ENCODE results near the gene BRCA1. TPM values are rescaled to one million over a fixed set of nuclear protein-coding genes. Genes with fewer than 3 reads are reported as not detected.
A peak's percentile ranks its signal among the peaks of the same experiment; 100 is the strongest.

Gene BRCA1
- total RNA-seq, 2 donors from 2014 or later, result 8.6 to 21.1 TPM

DNA sequence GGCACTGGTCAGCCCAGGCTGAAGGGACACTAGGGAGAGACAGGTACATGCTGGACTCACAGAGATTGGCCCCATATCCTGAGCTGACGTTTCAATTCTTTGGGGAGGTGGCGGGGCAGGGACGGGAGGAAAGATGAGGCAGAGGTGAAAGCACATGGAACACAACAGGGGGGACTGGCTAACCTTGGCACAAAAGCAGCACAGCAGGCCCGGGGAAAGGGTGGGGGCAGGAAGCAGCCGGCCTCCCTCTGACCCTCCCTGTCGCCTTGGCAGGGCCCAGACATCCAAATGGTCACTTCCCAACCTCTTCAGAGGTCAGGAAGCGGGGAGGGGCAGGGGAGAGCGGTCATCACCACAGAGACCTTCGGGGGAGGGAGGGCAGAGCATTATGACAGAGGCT lies 109.6 kb downstream of the BRCA1 start:
- no peaks in the 10 kb centered on the region for H3K9me3 ChIP-seq
- peaks cover 12 to 13% of the 10 kb centered on the region in 2 donors for H3K4me1 ChIP-seq (ENCODE audit: control insufficient read depth in 1 of 2, low read depth in 2 of 2)
- H3K27me3 ChIP-seq (replicated peaks; ENCODE audit: insufficient read depth), result no peaks in the 10 kb centered on the region
- ATAC-seq (ENCODE audit: insufficient number of reproducible peaks, low FRiP score, low read depth) (no peak), DNase-seq (ENCODE audit: low spot score) (no peak)
- H3K36me3 ChIP-seq, result peaks cover 12% of the 10 kb centered on the region
- H3K27ac ChIP-seq, result no peak overlapping the region
- H3K4me3 ChIP-seq, result no peak overlapping the region
- TF ChIP-seq, protein P1, sequence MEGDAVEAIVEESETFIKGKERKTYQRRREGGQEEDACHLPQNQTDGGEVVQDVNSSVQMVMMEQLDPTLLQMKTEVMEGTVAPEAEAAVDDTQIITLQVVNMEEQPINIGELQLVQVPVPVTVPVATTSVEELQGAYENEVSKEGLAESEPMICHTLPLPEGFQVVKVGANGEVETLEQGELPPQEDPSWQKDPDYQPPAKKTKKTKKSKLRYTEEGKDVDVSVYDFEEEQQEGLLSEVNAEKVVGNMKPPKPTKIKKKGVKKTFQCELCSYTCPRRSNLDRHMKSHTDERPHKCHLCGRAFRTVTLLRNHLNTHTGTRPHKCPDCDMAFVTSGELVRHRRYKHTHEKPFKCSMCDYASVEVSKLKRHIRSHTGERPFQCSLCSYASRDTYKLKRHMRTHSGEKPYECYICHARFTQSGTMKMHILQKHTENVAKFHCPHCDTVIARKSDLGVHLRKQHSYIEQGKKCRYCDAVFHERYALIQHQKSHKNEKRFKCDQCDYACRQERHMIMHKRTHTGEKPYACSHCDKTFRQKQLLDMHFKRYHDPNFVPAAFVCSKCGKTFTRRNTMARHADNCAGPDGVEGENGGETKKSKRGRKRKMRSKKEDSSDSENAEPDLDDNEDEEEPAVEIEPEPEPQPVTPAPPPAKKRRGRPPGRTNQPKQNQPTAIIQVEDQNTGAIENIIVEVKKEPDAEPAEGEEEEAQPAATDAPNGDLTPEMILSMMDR (IDR thresholded peaks at IDR 0.05), result no peak

DNA sequence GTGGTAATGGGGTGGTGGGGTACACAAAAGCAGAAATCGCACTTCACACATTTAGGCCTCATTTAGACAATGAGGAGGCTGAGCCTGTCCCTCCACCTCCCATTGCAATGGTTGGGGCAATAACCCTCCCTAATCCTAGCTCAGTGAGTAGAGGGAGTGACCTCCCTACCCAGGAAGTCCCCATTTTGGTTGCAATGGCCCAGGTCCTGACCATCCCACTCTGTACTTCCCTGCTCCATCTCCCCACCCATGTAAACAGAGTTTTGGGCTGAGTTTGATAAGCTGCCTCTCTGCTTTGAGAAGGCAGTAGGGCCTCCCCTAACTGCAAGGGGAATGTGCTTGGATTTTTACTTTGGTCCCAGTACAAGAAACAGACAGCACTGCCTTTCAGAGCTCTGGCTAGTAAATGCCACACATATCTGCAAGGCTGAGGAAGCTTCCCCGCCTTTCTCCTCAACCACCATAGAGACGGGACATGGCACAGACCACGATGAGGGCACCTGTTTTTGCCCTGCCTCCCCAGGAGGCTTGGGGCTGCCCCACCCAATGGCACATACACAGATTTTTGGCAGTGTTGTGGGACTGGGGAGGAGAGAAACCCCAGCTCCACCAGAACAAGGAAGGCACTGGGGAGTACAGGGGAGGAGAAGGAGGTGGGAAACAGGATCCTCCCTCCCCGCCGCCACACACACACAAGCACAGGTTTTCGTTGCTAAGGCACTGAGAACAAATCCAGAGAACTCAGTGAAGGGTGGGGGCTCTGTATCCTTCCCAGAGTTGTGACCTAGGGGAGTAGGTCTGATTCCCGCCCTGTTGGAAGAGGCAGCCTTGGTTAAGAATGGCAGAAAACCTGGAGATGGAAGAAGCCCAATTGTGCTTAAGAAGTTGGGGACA lies 110.3 kb downstream of the BRCA1 start:
- H3K4me1 ChIP-seq (ENCODE audit: control insufficient read depth in 1 of 2, low read depth in 2 of 2), result peaks cover 6% of the 10 kb centered on the region in 2 donors
- H3K27ac ChIP-seq, result peak overlapping the region in 1 of 2 donors; percentile 13
- peaks cover 12% of the 10 kb centered on the region for H3K36me3 ChIP-seq
- TF ChIP-seq, protein P1 (IDR thresholded peaks at IDR 0.05), result no peak
- H3K9me3 ChIP-seq, result no peaks in the 10 kb centered on the region
- DNase-seq (ENCODE audit: low spot score) (no peak), ATAC-seq (ENCODE audit: insufficient number of reproducible peaks, low FRiP score, low read depth) (no peak)
- no peaks in the 10 kb centered on the region for H3K27me3 ChIP-seq (replicated peaks; ENCODE audit: insufficient read depth)
- no peak overlapping the region for H3K4me3 ChIP-seq

DNA sequence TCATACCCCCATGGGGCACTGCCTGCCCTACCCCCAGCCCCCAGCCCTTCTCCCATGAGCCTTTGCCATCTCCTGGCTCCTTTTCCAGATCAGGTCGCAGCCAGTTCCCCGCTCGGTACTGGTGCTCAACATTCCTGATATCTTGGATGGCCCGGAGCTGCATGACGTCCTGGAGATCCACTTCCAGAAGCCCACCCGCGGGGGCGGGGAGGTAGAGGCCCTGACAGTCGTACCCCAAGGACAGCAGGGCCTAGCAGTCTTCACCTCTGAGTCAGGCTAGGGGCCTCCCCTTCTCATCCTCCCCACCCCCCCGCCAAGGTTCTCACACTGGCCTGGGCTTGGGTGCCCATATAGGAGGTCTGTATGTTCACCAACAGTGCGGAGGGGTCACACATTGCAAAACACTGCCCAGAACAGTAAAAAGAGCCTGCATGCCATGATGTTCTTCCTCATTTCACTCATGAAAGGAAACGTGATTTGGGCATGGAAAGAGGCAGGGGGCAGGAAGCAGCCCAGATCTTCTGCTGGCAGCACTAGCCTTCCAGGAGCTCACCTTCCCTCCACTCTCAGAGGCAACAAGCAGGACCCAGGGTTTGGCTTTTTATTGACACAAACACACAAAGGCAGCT lies 111.0 kb downstream of the BRCA1 start:
- no peak overlapping the region for H3K4me3 ChIP-seq
- ATAC-seq (ENCODE audit: insufficient number of reproducible peaks, low FRiP score, low read depth) (no peak), DNase-seq (ENCODE audit: low spot score) (no peak)
- no peaks in the 10 kb centered on the region for H3K9me3 ChIP-seq
- no peaks in the 10 kb centered on the region for H3K27me3 ChIP-seq (replicated peaks; ENCODE audit: insufficient read depth)
- H3K36me3 ChIP-seq, result peaks cover 12% of the 10 kb centered on the region
- H3K4me1 ChIP-seq (ENCODE audit: control insufficient read depth in 1 of 2, low read depth in 2 of 2), result no peaks in the 10 kb centered on the region
- H3K27ac ChIP-seq, result peak overlapping the region in 1 of 2 donors; percentile 13
- TF ChIP-seq, protein P1 (IDR thresholded peaks at IDR 0.05), result no peak

DNA sequence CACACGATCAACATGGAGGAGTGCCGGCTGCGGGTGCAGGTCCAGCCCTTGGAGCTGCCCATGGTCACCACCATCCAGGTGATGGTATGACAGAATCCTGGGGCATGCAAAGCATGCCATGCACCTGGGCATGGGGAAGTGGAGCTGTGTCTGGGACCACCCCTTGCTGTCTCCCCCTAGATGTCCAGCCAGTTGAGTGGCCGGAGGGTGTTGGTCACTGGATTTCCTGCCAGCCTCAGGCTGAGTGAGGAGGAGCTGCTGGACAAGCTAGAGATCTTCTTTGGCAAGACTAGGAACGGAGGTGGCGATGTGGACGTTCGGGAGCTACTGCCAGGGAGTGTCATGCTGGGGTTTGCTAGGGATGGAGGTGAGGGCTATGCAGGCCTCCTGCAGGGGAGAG lies 111.9 kb downstream of the BRCA1 start:
- no peak overlapping the region for H3K27ac ChIP-seq
- no peaks in the 10 kb centered on the region for H3K27me3 ChIP-seq (replicated peaks; ENCODE audit: insufficient read depth)
- ATAC-seq (ENCODE audit: insufficient number of reproducible peaks, low FRiP score, low read depth) (no peak), DNase-seq (ENCODE audit: low spot score) (no peak)
- no peak overlapping the region for H3K4me3 ChIP-seq
- TF ChIP-seq, protein P1 (IDR thresholded peaks at IDR 0.05), result no peak
- no peaks in the 10 kb centered on the region for H3K9me3 ChIP-seq
- no peaks in the 10 kb centered on the region for H3K4me1 ChIP-seq (ENCODE audit: control insufficient read depth in 1 of 2, low read depth in 2 of 2)
- H3K36me3 ChIP-seq, result peaks cover 12% of the 10 kb centered on the region

DNA sequence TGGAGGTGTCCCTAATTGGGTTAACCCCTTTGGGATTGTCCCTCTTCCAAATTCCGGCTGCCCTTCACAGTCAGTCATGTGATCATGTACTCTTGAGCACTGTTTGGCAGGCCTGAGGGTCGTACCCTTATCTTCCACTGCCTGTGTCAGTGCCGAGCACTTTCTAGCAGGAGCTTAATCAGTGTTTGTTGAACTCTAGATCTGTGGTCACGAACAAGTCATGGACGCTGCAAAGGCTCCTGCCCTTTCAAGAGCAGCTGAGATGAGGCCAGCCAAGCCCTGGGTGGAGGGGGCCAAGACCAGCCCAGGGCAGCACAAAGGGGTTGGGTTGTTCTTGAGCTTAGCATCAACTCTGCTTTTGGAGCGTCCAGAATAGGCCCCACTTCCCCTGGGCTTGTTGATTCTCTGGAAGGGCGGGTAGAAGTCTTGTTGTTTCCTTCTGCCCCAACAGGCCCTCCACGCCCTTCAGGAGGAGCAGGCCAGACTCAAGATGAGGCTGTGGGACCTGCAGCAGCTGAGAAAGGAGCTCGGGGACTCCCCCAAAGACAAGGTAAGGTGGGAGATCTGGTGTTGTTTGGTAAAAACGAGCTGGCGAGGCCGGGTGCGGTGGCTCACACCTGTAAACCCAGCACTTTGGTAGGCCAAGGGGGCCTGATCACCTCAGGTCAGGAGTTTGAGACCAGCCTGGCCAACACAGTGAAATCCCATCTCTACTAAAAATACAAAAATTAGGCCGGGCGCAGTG lies 113.3 kb downstream of the BRCA1 start:
- TF ChIP-seq, protein P1 (IDR thresholded peaks at IDR 0.05), result no peak
- no peaks in the 10 kb centered on the region for H3K9me3 ChIP-seq
- no peaks in the 10 kb centered on the region for H3K27me3 ChIP-seq (replicated peaks; ENCODE audit: insufficient read depth)
- peaks cover 0 to 6% of the 10 kb centered on the region in 2 donors for H3K4me1 ChIP-seq (ENCODE audit: control insufficient read depth in 1 of 2, low read depth in 2 of 2)
- H3K4me3 ChIP-seq, result no peak overlapping the region
- H3K36me3 ChIP-seq, result peaks cover 12% of the 10 kb centered on the region
- H3K27ac ChIP-seq, result no peak overlapping the region
- DNase-seq (ENCODE audit: low spot score) (no peak), ATAC-seq (ENCODE audit: insufficient number of reproducible peaks, low FRiP score, low read depth) (no peak)

Data from thoracic aorta (tissue), 2 donors.